Tibial nerve (tissue), 4 donors: ENCODE results near the gene ZNF385D.

Source experiments
- EP300 ChIP-seq, 2 donors: sonication (generic); formaldehyde crosslinking; IDR thresholded peaks; one replicate each; pipeline ENCODE4 v1.6.1; 2017; ENCODE audit warnings: antibody characterized with exemption in 2 of 2, mild to moderate bottlenecking in 1 of 2
- POLR2A ChIP-seq, 2 donors: fragments of 450-650 bp; IDR thresholded peaks; one replicate each; pipeline ENCODE4 v1.6.1; 2017; ENCODE audit warnings: antibody characterized with exemption in 2 of 2, mild to moderate bottlenecking in 2 of 2, moderate library complexity in 2 of 2
- TF ChIP-seq, protein P1 (sequence below), 5 experiments: fragments of 200-600 bp in 3 of 5; fragments of 450-650 bp in 2 of 5; sonication (generic) in 3 of 5; IDR thresholded peaks; one replicate each; pipeline ENCODE4 v1.5.1; 2016 to 2019; ENCODE audit warnings: antibody characterized with exemption in 5 of 5, mild to moderate bottlenecking in 3 of 5, moderate library complexity in 2 of 5

DNA sequence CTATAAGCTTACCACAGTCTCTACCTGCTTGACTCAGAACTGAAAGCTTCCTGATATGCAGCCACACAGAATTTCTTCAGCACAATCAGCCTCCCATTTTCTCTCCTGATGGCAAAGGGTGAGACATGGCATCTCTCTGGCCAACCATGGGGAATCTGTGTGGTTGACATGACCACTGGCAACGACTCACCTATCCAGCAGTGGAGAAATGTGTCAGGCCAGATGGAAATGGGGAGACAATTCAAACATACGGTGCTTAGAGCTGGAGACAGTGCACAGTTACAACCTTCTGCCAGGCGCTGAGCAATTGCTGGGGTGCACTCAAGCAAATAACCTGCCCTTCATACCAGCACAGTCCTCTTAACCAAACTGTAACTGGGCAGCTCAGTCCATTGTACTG is 3.6 kb downstream of the ZNF385D start:
- TF ChIP-seq, protein P1, sequence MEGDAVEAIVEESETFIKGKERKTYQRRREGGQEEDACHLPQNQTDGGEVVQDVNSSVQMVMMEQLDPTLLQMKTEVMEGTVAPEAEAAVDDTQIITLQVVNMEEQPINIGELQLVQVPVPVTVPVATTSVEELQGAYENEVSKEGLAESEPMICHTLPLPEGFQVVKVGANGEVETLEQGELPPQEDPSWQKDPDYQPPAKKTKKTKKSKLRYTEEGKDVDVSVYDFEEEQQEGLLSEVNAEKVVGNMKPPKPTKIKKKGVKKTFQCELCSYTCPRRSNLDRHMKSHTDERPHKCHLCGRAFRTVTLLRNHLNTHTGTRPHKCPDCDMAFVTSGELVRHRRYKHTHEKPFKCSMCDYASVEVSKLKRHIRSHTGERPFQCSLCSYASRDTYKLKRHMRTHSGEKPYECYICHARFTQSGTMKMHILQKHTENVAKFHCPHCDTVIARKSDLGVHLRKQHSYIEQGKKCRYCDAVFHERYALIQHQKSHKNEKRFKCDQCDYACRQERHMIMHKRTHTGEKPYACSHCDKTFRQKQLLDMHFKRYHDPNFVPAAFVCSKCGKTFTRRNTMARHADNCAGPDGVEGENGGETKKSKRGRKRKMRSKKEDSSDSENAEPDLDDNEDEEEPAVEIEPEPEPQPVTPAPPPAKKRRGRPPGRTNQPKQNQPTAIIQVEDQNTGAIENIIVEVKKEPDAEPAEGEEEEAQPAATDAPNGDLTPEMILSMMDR (IDR thresholded peaks at IDR 0.05) = no peak
- TF ChIP-seq EP300 (IDR thresholded peaks at IDR 0.05) (no peak), POLR2A (IDR thresholded peaks at IDR 0.05) (no peak)
